Measurements from ENCODE around the gene TBC1D22A.

Gene TBC1D22A

GRCh38 chr22:47000256-47000655, 237.8 kb downstream of the TBC1D22A start:
- DNase-seq: no peak

DNA sequence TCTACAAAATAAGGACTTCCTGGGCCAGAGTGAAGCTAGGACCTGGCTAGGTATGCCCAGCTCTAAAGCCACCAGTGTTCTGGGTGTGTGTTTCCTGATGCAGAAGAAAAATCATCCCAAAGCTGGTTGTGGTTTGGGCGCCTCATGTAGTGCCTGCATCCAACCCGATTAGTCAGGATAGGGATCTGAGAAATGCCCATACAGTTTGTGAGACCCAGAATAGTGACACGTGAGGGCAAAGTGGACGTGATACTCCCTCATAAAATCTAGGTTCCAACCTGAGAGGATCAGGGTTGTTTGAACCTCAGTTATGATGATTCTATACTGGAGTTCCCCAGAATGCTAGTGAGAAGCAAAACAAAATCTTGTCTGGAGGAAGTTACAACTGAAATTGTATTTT, 238.4 kb downstream of the TBC1D22A start:
- no peak for DNase-seq

GRCh38 chr22:47001288-47001687, 238.8 kb downstream of the TBC1D22A start:
- no peak for DNase-seq

DNA sequence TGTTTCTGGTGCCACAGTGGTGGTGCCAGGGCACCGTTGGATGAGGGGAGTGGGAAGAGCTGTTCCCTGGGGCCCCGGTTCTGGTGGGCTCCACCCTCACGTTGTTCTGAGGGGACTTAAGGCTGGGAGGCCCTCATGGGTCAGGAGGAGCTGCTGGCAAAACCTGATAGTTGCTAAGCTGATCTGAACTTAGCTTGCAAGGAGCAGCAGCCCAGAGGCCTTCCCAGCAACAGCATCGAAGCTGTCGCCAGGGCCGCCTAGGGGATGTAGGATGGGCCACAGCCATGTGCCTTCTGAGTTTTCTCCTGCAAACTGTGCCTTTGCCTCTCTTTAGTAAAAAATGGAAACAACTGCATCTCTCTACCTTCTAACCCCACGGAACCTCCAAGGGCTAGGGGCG, 240.2 kb downstream of the TBC1D22A start:
- no peak for DNase-seq

GRCh38 chr22:47005506-47006408, 243.3 kb downstream of the TBC1D22A start:
- DNase-seq: no peak

DNA sequence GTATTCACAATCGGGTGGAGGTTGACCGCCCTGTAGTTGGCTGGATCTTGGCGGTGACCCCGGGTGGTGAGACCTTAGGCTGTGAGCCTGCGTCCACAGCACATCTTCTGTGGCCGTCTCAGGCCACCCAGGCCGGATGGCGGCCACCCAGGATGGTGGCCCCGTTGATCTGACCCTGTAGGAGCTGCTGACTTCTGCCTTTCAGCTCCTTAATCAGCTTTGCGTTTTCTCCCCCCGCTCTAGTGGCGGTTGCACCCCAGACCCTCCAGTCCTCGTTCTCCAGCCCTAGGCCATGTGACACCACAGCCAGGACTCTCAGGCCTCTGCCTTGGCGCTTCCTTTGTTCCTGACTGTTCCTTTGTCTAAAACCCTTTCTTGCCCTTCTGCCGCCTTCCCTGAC, 244.0 kb downstream of the TBC1D22A start:
- no peak for DNase-seq

DNA sequence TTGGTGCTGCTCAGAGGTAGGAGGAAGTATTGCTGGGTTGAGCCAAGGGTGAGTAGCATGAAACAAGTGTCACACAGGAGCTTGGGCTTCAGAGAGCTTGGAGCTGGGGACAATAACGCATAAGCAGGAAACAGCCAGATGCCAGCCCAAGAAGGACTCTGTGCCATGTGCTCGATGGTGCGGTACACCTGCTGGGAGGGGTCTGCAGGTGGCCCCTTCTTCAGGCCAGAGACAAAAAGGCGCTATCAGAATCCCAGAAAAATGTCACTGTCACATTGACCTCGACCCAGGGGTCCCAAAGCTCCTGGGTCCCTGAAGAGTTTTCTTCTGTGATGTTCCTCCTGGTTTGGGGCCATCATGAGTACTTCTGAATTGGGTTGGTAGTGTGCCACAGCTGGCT, 244.4 kb downstream of the TBC1D22A start:
- DNase-seq: no peak

- DNase-seq: no peak
Observed at GRCh38 chr22:47007496-47007895, 245.0 kb downstream of the TBC1D22A start.

DNA sequence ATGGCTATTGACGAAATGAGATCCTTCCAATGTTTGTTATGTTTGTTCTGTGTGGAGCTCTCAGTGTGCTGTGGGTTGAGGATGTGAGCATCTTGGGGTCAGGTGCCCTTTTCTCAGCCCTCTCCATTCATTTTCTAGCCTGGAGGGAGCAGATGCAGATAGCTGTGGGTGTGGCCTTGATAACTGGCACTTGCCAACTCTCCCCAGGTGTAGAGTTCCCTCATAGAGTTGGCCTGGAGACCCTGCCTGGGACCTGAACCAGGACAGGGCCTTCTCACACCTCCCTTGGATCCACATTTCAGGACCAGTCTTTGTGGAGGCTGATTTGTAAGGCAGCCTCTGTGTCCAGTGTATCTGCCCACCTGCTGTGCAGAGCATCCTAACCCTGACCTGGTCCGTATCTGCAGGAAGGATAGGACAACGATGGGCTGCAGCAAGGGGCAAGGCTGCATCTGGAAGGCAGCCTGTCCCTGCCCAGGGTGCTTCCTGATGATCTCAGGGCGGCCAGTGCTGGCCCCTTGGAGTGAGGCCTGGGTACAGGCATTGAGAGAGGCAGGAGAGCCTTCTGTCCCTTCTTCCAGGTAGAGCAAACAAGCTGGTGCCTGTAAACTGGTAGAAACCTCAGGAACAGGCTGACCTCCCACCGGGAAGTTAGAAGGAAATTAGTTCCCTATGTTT, 245.9 kb downstream of the TBC1D22A start:
- DNase-seq: no peak

DNA sequence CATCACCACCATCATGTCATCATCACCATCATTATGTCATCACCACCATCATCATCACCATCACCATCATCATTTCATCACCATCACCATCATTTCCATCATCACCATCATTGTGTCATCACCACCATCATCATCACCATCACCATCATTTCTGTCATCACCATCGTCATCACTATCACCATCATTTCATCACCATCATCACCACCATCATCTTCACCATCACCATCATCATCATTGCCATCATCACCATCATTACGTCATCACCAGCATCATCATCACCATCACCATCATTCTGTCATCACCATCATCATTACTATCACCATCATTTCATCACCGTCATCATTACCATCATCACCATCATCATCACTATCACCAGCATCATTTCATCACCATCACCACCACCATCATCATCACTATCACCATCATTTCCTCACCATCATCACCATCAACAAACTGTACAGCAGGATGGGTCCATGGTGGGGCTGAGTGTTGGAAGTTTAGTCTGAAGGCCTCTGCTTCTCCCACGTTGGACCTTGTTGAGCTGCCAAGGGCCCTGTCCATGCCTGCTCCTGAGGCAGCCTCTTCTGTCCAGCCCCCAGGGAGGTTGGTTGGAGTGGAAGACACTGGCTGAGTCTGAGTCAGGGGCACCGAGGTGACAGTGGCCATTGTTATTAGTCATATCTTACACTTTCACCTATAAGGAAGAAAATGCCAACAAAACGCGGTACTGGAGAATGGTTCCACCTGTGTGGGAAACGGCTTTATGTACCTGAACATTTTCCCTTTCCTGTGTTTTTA, 247.1 kb downstream of the TBC1D22A start:
- DNase-seq: no peak

DNA sequence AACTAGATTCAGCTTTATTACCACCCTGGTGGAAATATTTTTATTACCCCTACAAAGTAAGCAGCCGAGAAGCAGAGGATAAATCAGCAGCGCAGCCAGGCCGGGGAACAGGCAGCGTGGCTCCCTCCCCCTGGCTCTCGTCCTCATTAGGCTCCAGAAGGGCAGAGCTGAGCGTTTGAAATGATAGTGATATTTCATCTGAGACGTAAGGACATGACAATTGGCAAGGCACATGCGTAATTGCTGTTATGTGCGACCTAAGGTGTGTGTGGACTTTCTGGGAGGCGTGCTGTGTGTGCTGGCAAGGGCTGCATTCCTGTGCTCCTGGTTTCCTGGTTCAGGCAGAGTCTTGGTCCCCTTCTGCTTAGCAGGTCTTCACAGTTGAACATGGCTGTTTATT, 247.8 kb downstream of the TBC1D22A start:
- no peak for DNase-seq

- DNase-seq: no peak
Observed at GRCh38 chr22:47011131-47011858, 248.8 kb downstream of the TBC1D22A start.

DNA sequence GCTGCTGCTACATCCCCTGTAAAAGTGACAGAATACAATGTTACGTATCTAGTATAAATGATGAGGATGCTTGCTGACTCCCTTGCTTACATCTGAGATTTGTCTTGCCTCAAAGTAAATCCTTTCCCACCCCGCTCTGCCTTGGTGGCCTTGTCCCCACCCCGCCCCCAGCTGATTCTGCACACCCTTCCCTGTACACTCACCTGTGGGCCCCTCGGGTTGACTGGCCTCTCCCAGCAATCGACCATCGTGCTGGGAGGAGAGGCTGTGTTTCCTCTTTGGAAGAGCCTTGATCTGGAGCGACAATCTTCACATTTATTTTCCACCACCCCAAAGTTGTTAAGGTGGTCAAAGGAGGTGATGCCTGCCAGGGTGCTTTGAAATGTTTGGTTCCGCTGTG, 249.4 kb downstream of the TBC1D22A start:
- DNase-seq: no peak

GRCh38 chr22:47012589-47013370, 250.3 kb downstream of the TBC1D22A start:
- no peak for DNase-seq

- no peak for DNase-seq
Observed at GRCh38 chr22:47013861-47014635, 251.6 kb downstream of the TBC1D22A start.

DNA sequence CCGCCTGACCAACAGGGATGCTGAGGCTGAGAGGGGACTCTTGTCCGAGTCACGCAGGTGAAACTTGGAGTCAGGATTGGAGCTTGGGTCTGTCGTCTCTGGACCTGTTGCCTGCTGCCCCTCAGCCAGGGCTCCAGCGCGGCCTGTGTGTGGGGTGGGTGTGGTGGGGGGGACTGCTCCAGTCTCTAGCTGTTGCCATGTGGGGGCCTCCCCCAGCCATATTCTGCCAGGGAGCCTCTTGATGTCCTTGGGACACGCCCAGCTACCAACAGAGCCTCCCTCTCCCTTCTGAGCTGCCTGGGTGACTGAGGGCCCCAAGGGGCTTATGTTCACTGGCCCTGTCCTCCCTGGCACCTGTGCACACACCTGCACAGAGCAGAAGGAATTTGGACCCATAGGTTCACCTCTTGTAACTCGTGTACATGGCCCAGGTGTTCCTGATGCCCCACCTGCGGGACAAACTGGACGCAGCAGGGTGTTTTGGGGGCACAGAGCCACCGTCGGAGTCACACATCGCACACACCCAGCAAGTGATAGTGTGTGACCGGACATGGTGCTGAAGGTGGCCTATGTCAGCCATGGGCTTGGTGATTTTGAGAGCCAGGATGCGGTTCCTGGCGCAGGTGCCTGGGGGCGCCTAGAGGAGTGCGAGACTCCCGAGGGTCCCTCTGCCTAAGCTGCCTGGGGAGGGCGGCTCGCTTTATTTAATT, 252.3 kb downstream of the TBC1D22A start:
- DNase-seq: no peak

GRCh38 chr22:47015589-47016178, 253.2 kb downstream of the TBC1D22A start:
- no peak for DNase-seq

GRCh38 chr22:47016631-47017030, 254.2 kb downstream of the TBC1D22A start:
- DNase-seq: no peak

DNA sequence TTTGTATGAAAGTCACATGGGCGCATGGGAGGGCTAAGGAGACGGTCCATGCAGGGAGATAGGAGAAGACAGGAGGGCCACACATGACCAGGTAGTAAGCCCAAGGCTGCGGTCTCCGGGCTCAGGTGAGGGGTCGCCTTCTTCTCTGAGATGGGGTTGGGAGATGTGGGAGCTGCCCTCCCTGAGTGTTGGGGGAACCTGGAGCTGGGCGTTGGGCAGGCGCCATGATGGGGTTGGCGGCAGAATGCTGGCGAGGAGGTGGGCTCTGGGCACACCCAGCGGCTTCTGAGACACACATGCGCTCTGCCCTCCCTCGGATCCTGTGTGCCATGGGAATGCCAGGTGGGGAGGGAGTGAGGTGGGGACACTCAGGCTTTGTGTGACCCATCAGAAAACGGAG, 254.8 kb downstream of the TBC1D22A start:
- DNase-seq: no peak
